ENCODE measurements around the gene RPLP1. TPM values are rescaled to one million over a fixed set of nuclear protein-coding genes. Genes with fewer than 3 reads are reported as not detected.

Gene RPLP1
- total RNA-seq, 1 experiment from 2014 or later: 1,651 TPM

DNA sequence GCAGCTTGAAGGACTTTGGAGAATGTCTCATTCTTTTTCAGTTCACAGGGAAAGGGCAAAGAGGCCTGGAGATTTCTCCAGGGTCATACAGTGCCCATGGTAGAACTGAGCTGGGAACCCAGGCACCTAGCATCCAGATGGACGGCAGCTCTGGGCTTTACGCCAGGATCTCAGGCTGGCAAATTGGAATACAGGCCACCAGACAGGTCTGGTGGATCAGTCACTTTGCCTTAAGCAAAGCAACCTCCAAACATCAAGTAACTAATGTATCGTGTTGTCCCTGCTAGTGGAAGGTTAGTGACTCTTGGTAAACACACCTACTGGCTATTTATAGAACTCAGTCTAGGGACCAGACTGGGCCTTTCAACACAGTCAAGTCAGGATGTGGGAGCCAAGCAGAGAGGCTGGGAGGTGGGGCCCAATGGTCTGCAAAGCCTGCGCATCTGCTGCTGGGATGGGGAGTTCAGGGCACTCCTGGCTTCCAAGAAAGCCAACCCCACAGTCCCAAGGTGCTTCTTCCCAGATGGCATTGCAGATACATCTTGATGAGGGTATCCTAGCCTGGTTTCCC is 30.2 kb downstream of the RPLP1 start:
- Histone ChIP-seq H3K27ac (peak overlapping the region; percentile 70), H3F3A (ENCODE audit: insufficient read depth, low read depth) (peaks cover 34% of the 10 kb centered on the region), H3K79me2 (ENCODE audit: low read depth) (no peaks in the 10 kb centered on the region), H4K20me1 (ENCODE audit: insufficient read depth) (no peaks in the 10 kb centered on the region), H3K36me3 (ENCODE audit: low read depth) (no peaks in the 10 kb centered on the region), H2AFZ (no peak overlapping the region), H3K9me3 (ENCODE audit: insufficient read depth, low read depth) (no peaks in the 10 kb centered on the region), H3K27me3 (ENCODE audit: insufficient read depth, low read depth) (no peaks in the 10 kb centered on the region), H3K4me3 (no peak overlapping the region), H3K9me2 (ENCODE audit: insufficient read depth) (no peaks in the 10 kb centered on the region), H3K4me2 (peak overlapping the region; percentile 43), H3K4me1 (replicated peaks; ENCODE audit: insufficient read depth) (peaks cover 43% of the 10 kb centered on the region)
- POLR2A ChIA-PET (ENCODE audit: unreplicated experiment): interaction anchor here (0.6 to 0.7 kb wide), 3 partner anchors 219 to 945 kb away, joined by 4 to 5 read pairs (median 5); no protein-coding TSS in a partner anchor
- DNase-seq: peak; percentile 64 to 89
- BruUV-seq (replicated peaks): no TSS peak
- no peak for TF ChIP-seq EZH2 (IDR thresholded peaks at IDR 0.05; ENCODE audit: low read depth)
- TF ChIP-seq, protein P1, sequence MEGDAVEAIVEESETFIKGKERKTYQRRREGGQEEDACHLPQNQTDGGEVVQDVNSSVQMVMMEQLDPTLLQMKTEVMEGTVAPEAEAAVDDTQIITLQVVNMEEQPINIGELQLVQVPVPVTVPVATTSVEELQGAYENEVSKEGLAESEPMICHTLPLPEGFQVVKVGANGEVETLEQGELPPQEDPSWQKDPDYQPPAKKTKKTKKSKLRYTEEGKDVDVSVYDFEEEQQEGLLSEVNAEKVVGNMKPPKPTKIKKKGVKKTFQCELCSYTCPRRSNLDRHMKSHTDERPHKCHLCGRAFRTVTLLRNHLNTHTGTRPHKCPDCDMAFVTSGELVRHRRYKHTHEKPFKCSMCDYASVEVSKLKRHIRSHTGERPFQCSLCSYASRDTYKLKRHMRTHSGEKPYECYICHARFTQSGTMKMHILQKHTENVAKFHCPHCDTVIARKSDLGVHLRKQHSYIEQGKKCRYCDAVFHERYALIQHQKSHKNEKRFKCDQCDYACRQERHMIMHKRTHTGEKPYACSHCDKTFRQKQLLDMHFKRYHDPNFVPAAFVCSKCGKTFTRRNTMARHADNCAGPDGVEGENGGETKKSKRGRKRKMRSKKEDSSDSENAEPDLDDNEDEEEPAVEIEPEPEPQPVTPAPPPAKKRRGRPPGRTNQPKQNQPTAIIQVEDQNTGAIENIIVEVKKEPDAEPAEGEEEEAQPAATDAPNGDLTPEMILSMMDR (conservative IDR thresholded peaks at IDR 0.05): no peak
- CTCF ChIA-PET: interaction anchor here (0.6 kb wide), 2 partner anchors 112 to 838 kb away, joined by 3 read pairs; no protein-coding TSS in a partner anchor
- intact Hi-C loops (cut with micrococcal nuclease; ENCODE audit: unreplicated experiment): loop anchor here (5.0 to 10.0 kb wide), 3 partner anchors 75 to 370 kb away; no protein-coding TSS in a partner anchor

DNA sequence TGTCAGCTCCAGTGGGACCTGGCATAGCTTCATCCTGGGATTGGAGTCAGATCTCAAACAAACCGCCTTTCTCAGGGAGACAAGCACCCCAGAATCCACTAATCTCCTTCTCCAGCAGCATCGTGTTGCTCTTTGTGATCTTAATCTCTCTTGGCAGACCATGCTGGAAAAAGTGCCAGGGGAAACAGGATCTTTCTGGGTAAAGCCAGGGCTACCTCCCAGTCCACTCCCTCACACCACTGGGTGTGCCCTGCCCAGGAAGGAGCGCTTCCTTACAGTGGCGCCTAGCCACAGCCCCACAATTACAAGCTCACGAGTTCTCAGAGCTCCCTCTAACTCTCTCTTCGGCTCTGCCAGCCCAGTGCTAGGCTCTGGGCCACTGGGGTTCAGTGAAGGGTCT is 32.2 kb downstream of the RPLP1 start:
- Histone ChIP-seq H3K4me2 (peak overlapping the region; percentile 23; the same call in 1 of the 2 replicates), H4K20me1 (ENCODE audit: insufficient read depth) (no peaks in the 10 kb centered on the region), H3K9me3 (ENCODE audit: insufficient read depth, low read depth) (no peaks in the 10 kb centered on the region), H3K27me3 (ENCODE audit: insufficient read depth, low read depth) (no peaks in the 10 kb centered on the region), H2AFZ (no peak overlapping the region), H3K79me2 (ENCODE audit: low read depth) (no peaks in the 10 kb centered on the region), H3K36me3 (ENCODE audit: low read depth) (no peaks in the 10 kb centered on the region), H3K4me3 (no peak overlapping the region), H3K4me1 (replicated peaks; ENCODE audit: insufficient read depth) (peaks cover 39% of the 10 kb centered on the region), H3K27ac (no peak overlapping the region), H3F3A (ENCODE audit: insufficient read depth, low read depth) (peaks cover 31% of the 10 kb centered on the region), H3K9me2 (ENCODE audit: insufficient read depth) (no peaks in the 10 kb centered on the region)
- ChIA-PET CTCF (no interaction called here), POLR2A (ENCODE audit: unreplicated experiment) (interaction anchor here (0.5 to 0.6 kb wide), 3 partner anchors 63 to 87 kb away, joined by 3 to 4 read pairs (median 3); partner anchors contain the start of gene KIF23)
- peak; percentile 49 to 52 for DNase-seq
- intact Hi-C loops (cut with micrococcal nuclease; ENCODE audit: unreplicated experiment): loop anchor here (2.0 to 10.0 kb wide), 4 partner anchors 38 to 367 kb away; no protein-coding TSS in a partner anchor
- BruUV-seq (replicated peaks): no TSS peak
- no peak for TF ChIP-seq EZH2 (IDR thresholded peaks at IDR 0.05; ENCODE audit: low read depth)

DNA sequence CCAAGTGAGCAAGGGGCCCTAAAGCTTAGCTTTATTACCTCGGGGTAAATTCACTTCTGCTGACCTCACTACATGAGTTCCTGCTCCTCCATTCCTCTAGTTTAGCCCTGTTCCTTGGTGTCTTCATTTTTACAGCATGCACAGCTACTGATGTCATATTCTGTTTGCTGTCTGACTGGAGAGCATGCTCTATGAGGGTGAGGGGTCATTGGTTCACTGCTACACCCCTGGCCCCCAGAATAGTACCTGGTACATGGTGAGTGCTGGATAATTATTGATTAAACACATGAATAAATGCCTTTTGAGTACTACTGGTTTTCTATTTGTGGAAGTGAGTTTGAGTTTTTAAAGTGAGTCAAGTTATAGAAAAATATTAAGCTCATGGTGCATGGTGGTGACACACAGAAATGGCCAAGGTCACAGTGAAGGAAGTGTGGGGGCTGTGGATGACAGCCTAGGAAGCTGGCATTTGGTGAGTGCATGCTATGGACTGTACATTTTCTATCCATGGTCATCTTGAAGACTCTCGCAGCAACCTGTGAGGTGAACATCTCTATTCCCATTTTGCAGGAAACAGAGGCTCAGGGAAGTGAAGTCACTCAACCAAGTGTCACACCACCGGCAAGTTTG is 34.0 kb downstream of the RPLP1 start:
- Histone ChIP-seq H4K20me1 (ENCODE audit: insufficient read depth) (no peaks in the 10 kb centered on the region), H3K27me3 (ENCODE audit: insufficient read depth, low read depth) (no peaks in the 10 kb centered on the region), H3K36me3 (ENCODE audit: low read depth) (no peaks in the 10 kb centered on the region), H3K4me2 (no peak overlapping the region), H3K9me2 (ENCODE audit: insufficient read depth) (no peaks in the 10 kb centered on the region), H3K27ac (no peak overlapping the region), H3K4me3 (no peak overlapping the region), H2AFZ (no peak overlapping the region), H3F3A (ENCODE audit: insufficient read depth, low read depth) (peaks cover 20% of the 10 kb centered on the region), H3K4me1 (replicated peaks; ENCODE audit: insufficient read depth) (peaks cover 33% of the 10 kb centered on the region), H3K9me3 (ENCODE audit: insufficient read depth, low read depth) (no peaks in the 10 kb centered on the region), H3K79me2 (ENCODE audit: low read depth) (no peaks in the 10 kb centered on the region)
- DNase-seq: no peak
- ChIA-PET CTCF (interaction anchor here (0.6 kb wide), 1 partner anchor 671 kb away, joined by 5 read pairs; no protein-coding TSS in a partner anchor), POLR2A (ENCODE audit: unreplicated experiment) (no interaction called here)
- no TSS peak for BruUV-seq (replicated peaks)
- no peak for TF ChIP-seq EZH2 (IDR thresholded peaks at IDR 0.05; ENCODE audit: low read depth)
- TF ChIP-seq, protein P1 (conservative IDR thresholded peaks at IDR 0.05): no peak
- intact Hi-C loops (cut with micrococcal nuclease; ENCODE audit: unreplicated experiment): loop anchor here (10.0 kb wide), 1 partner anchor 238 kb away; no protein-coding TSS in a partner anchor
